GM18907 (cell line): ENCODE data around the gene SMIM12.
"Not testable (repeated sequence)": the region's sequence is repeated elsewhere in the genome, so short reads cannot be mapped to it uniquely, and the experiment has no call there.

Experiments used
- ATAC-seq: cut with Tn5 transposase; IDR thresholded peaks from one replicate; pipeline ENCODE4 v1.9.1; 2021; ENCODE audit warnings: mild to moderate bottlenecking, moderate library complexity; ENCODE audit not compliant: unreplicated experiment

SMIM12 gene

GRCh38 chr1:34844252-34844634, 15.3 kb downstream of the SMIM12 start:
- no peak for ATAC-seq

GRCh38 chr1:34843392-34844251, 15.9 kb downstream of the SMIM12 start:
- no peak for ATAC-seq

DNA sequence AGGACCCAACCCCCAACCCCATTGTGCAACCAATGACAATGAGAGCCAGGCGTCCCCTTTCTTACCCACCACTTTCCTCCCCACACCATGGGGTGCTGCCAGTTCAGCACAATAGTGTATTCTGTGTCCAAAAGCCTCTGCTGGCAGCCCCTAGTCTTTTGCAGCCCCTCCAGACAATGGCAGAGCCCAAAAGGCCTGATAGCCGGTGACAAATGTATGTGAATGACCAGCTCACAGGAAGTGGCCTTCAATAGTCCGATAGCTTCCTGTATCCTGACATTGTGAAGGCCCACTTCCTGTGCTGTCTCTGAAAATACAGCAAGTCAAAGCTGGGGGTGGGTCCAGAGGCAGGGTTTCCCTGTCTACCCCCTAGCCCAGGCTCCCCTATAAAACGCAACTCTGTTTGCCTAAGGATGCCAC, 16.6 kb downstream of the SMIM12 start:
- no peak for ATAC-seq

DNA sequence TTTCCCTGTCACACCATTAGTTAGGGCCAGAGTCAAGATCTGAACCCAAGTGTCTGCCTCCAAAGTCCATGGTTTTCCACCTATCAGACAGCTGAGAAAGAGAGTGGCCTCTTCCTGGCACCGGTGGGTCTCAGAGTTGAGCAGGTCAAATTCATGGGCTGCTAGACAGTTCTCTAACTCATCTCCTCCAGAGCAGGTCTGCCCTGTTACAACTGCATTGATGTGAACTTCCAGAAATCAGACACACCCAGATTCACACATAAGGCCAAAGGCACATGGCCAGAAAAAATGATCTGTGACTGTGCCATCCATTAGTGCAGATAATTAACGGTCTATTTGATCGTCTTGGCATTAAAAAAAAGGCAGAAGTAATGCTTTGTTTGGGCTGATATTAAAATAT, 17.5 kb downstream of the SMIM12 start:
- no peak for ATAC-seq

DNA sequence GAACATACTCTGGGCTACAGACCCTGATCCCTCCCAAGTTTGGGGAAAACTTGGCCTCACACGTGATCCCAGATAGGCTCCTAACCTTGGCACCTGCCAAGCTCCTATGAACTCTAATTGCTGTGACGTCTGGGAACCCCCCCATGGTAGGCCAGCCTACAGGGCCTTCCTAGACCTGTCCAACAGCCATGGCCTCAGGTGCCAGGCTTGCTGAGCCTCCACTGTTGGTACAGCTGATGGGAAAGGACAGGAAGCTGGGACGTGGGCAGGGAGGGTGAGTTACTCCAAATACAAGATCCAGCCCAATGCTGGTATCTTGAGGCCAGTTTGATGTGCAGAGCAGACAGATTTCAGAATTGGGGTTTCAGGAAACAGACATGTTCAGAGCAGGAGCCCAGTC, 19.1 kb downstream of the SMIM12 start:
- ATAC-seq = no peak

GRCh38 chr1:34839526-34840305, 19.8 kb downstream of the SMIM12 start:
- no peak for ATAC-seq

DNA sequence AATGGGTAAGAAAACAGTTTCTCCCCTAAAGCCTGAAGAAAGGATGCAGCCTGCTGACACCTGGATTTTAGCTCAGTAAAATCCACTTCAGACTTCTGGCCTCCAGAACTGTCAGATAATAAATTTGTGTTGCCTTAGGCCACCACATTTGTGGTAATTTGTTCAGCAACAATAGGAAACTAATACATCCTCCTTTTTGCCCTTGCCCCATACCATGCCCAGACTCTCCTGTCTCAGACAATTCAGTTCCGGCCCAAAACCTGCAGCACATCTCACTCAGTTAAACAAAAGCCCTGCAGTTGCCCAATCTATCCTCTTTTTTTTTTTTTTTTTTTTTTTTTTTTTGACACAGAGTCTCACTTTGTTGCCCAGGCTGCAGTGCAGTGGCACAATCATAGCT, 25.8 kb downstream of the SMIM12 start:
- ATAC-seq = no peak

GRCh38 chr1:34831721-34832246, 27.8 kb downstream of the SMIM12 start:
- no peak for ATAC-seq

- ATAC-seq = no peak
Observed at GRCh38 chr1:34829250-34829649, 30.3 kb downstream of the SMIM12 start.

- ATAC-seq = no peak
Observed at GRCh38 chr1:34828611-34829010, 30.9 kb downstream of the SMIM12 start.

DNA sequence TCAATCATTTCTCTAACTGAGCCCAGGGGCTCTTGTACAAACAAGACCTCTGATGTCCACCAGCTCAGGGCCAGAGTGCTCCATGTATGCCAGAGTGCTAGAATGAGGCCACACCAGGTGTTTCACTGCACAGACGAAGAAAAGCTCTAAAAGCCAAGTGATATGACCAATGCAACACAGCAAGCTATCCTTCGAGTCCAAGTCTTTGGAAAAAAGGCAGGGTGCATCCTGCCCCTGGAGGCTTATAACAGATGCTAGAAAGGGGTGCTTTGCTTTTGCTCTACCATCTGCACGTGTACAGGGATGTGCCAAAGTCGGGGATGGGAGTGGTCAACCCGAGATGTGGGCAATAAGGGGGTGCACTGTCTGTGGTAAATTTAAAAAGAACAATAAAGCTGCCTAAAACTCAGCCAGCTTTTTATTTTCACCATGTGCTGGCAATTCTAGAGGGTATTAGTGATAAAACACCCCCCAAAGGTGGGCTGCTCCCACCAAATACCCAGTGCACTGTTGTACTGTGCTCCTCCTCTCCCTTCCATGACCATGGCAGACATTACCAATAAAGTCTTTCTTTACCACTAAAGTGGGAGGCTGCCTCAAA, 32.1 kb downstream of the SMIM12 start:
- no peak for ATAC-seq

DNA sequence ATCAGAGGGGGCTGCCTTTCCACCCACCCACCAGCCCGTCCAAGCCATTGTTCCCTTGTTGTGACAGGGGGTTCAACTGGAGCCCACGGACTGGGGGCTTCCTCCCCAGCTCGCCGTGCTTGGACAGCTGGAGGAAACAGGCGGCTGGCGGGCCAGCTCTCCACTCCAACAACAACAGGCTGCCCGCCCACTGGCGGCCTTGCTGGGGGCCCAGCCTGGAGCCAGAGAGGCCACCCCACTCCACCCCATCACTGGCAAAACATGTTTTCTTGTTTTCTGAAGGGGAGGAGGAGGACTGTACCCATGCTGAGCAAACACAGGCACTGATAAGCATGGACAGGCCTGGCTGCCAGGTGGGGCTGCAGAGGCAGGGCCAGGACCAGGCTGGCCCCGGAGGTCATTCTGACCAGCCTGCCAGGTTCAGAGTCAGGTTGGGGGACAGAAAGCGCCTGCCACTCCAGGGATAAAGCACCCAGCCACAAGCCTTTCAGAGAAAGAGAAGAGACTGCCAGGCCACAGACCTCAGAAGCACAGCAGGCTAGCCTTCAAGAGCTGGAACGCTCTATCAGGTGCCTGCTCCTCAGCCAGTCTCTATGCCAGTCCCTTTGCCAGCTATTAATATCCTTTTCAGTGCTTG, 34.0 kb downstream of the SMIM12 start:
- no peak for ATAC-seq

GRCh38 chr1:34824817-34825454, 34.6 kb downstream of the SMIM12 start:
- no peak for ATAC-seq

DNA sequence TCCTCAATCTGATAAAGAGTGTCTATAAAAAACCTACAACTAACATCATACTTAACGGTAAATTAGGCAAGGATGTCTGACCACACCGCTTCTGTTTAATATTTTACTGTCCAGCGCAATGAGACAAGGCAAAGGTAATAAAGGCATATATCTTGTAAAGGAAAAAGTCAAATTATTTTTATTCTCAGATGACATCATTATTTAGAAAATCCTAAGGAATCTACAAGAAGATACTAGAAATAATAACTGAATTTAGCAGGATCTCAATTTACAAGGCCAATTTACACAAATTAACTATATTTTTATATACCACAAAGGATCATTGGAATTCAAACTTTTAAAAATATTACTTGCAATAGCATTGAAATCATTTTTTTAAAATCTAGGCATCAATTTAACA, 37.3 kb downstream of the SMIM12 start:
- ATAC-seq = no peak

GRCh38 chr1:34818862-34819261, 40.7 kb downstream of the SMIM12 start:
- not testable (repeated sequence) for ATAC-seq

DNA sequence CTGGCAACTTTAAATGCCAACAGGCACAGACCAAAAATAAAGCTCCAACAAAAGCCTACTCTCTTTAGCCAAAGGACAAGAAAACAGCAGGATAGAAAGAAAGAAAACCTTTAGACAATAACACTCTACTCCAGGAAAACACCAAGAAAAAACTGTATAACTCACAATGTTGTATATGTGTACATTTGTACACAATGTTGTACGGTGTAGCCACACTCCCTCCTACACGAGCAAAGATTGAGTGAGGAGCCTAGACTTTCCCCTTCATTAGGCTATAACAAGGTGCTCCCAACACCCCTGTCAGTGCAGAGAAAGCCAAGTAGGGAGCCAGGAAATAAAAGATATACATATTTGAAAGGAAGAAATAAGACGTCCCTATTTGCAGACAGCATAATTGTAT, 42.8 kb downstream of the SMIM12 start:
- ATAC-seq = no peak

- no peak for ATAC-seq
Observed at GRCh38 chr1:34816332-34816731, 43.2 kb downstream of the SMIM12 start.

GRCh38 chr1:34810781-34811180, 48.8 kb downstream of the SMIM12 start:
- not testable (repeated sequence) for ATAC-seq

DNA sequence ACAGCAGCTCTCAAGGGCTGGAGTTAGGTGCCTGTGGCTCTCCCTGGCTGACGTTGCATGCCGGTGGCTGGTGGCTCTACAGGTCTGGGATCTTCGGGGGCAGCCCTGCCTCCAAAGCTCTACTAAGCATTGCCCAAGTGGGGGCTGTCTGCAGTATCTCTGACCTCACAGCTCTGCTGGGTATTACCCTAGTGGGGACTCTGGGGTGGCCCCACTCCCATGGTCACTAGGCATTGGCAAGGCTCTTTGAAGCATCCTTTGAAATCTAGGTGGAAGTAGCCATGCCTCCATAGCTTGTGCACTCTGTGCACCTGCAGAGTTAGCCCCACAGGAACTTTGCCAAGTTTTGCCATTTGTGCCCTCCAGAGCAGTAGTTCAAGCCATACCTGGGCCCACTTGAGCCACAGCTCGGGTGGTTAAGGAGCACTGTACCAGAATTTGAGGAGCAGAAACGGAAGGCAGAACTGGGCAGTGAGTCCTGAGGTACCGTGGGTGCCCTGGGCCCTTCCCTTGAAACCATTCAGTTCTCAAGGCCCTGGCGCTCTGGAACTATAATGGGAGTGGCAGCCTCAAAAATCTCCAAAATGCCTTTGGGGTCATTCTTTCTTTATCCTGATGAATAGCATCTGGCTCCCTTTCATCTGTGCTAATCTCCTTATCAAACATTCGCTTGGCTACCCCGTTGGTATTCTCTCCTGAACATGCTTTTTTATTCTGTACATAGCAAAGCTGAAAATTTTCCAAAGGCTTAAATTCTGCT, 51.3 kb downstream of the SMIM12 start:
- ATAC-seq = no peak

GRCh38 chr1:34806396-34806795, 53.2 kb downstream of the SMIM12 start:
- no peak for ATAC-seq
